ENCODE measurements around the gene RNF157.

Gene RNF157

DNA sequence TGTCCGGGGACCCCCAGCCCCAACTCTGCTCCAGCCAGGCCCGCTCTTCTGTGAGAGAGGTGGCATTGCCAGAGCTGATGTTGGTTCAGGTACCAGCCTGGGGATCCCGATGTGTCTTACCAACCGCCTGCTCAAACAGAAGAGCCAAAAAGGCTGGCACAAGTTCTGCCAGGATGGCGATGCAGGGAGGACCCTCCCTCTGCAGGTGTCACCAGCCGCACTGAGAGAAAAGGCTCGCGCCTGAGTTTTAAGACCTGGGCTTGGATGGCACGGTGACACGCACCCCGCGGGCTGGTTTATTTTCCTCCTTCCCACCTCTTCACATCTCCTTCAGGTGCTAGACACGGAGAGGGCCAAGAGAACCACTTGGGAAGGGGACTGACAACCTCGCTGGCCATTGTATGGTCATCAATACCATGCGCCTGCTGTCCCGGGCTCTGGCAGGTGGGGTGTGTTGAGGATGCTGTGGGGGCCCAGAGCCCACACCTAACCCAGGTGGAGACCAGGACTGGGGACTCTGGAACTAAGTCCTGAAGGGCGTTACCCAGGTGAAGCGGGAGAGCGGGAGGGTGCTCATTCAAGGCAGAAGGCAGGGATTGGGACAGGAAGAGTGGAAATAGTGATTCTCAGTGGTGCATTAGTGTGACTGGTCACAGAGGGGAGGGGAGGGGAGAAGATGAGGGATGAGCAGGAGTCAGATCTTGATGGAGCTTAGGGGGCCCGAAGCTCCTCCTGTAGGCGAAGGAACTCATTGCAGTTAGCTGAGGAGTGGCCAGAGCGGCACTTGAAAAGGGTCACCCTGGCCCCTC is 115.5 kb downstream of the RNF157 start:
- Histone ChIP-seq H2AFZ (ENCODE audit: low read length) (no peak overlapping the region), H3K9me3 (replicated peaks; ENCODE audit: insufficient read depth, low read length) (no peaks in the 10 kb centered on the region), H3K4me2 (ENCODE audit: low read depth, low read length) (no peak overlapping the region), H3K36me3 (replicated peaks; ENCODE audit: insufficient read depth, low read length) (no peaks in the 10 kb centered on the region), H3F3A (ENCODE audit: insufficient read depth, low read length) (no peaks in the 10 kb centered on the region), H3K9me2 (replicated peaks; ENCODE audit: insufficient read depth, low read length) (no peaks in the 10 kb centered on the region), H3K4me3 (ENCODE audit: low read length) (no peak overlapping the region), H4K20me1 (ENCODE audit: insufficient read depth, low read length) (no peaks in the 10 kb centered on the region), H3K4me1 (ENCODE audit: low read length) (no peaks in the 10 kb centered on the region), H3K79me2 (ENCODE audit: low read length) (no peaks in the 10 kb centered on the region), H3K27me3 (replicated peaks; ENCODE audit: insufficient read depth, low read length) (no peaks in the 10 kb centered on the region), H3K27ac (ENCODE audit: low read length) (no peak overlapping the region), H3K9ac (ENCODE audit: low read length) (no peak overlapping the region)
- no peak for TF ChIP-seq EZH2phosphoT487 (IDR thresholded peaks at IDR 0.05; ENCODE audit: low read length)
- TF ChIP-seq EZH2 (optimal IDR thresholded peaks at IDR 0.05; ENCODE audit: low read depth, low read length): no peak
- TF ChIP-seq, protein P1, sequence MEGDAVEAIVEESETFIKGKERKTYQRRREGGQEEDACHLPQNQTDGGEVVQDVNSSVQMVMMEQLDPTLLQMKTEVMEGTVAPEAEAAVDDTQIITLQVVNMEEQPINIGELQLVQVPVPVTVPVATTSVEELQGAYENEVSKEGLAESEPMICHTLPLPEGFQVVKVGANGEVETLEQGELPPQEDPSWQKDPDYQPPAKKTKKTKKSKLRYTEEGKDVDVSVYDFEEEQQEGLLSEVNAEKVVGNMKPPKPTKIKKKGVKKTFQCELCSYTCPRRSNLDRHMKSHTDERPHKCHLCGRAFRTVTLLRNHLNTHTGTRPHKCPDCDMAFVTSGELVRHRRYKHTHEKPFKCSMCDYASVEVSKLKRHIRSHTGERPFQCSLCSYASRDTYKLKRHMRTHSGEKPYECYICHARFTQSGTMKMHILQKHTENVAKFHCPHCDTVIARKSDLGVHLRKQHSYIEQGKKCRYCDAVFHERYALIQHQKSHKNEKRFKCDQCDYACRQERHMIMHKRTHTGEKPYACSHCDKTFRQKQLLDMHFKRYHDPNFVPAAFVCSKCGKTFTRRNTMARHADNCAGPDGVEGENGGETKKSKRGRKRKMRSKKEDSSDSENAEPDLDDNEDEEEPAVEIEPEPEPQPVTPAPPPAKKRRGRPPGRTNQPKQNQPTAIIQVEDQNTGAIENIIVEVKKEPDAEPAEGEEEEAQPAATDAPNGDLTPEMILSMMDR (IDR thresholded peaks at IDR 0.05; ENCODE audit: low read length): peak; percentile 26
- DNase-seq: no peak

DNA sequence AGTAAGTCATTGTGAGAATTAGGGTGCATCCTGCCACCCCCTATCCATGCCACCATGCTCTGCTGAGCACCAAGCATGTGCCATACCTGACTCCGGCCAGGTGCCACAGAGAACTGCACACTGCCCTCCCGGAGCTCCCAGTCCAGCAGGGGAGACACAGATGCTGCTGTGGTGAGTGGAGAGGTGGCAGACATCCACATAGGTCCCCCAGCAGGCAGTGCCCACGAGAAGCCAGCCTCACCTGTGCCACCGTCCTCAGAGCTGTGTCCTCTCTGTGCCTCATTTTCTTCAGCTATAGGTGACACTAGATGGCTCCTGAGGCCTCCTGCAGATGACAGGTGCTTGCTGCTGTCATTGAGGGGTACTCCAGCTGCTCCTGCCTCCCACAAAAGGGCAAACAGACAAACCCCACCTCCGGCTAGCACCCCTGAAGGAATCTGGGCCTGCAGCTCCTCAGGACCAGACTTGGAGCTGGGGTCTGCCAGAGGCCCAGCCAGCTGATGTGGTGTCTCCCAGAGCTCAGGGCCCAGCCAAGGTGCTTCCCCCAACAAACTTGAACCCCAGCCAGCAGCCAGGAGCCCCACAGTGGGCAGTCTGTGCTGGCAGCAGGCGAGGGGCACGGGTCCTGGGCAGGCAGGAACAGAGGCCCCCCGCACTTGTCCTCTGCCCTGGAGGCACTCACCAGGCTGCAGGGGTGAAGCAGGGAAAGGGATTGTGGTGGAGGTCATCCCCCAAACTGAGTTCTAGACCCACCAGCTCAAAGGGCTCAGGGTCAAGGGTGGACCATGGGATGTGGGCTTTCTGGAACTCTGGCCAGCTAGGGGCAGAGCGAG is 116.3 kb downstream of the RNF157 start:
- no peaks in the 10 kb centered on the region for H4K20me1 ChIP-seq (ENCODE audit: insufficient read depth, low read length)
- H3K9ac ChIP-seq (ENCODE audit: low read length): no peak overlapping the region
- no peak for DNase-seq
- no peak overlapping the region for H2AFZ ChIP-seq (ENCODE audit: low read length)
- H3K27ac ChIP-seq (ENCODE audit: low read length): no peak overlapping the region
- H3K9me2 ChIP-seq (replicated peaks; ENCODE audit: insufficient read depth, low read length): no peaks in the 10 kb centered on the region
- H3K9me3 ChIP-seq (replicated peaks; ENCODE audit: insufficient read depth, low read length): no peaks in the 10 kb centered on the region
- H3K4me2 ChIP-seq (ENCODE audit: low read depth, low read length): no peak overlapping the region
- no peaks in the 10 kb centered on the region for H3F3A ChIP-seq (ENCODE audit: insufficient read depth, low read length)
- H3K4me3 ChIP-seq (ENCODE audit: low read length): no peak overlapping the region
- H3K27me3 ChIP-seq (replicated peaks; ENCODE audit: insufficient read depth, low read length): no peaks in the 10 kb centered on the region
- H3K4me1 ChIP-seq (ENCODE audit: low read length): no peaks in the 10 kb centered on the region
- H3K79me2 ChIP-seq (ENCODE audit: low read length): no peaks in the 10 kb centered on the region
- H3K36me3 ChIP-seq (replicated peaks; ENCODE audit: insufficient read depth, low read length): no peaks in the 10 kb centered on the region
- TF ChIP-seq EZH2phosphoT487 (IDR thresholded peaks at IDR 0.05; ENCODE audit: low read length): no peak
- TF ChIP-seq EZH2 (optimal IDR thresholded peaks at IDR 0.05; ENCODE audit: low read depth, low read length): no peak
- TF ChIP-seq, protein P1 (IDR thresholded peaks at IDR 0.05; ENCODE audit: low read length): no peak

DNA sequence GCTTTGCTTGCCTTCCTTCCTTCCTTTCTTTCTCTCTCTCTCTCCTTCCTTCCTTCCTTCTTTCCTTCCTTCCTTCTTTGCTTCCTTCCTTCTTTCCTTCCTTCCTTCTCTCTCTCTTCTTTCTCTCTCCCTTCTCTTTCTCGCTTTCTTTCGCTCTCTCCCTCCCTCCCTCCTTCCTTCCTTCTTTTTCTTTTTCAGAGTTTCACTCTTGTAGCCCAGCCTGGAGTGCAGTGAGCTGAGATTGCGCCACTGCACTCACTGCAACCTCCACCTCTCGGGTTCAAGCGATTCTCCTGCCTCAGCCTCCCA is 117.1 kb downstream of the RNF157 start:
- no peaks in the 10 kb centered on the region for H4K20me1 ChIP-seq (ENCODE audit: insufficient read depth, low read length)
- no peaks in the 10 kb centered on the region for H3K9me3 ChIP-seq (replicated peaks; ENCODE audit: insufficient read depth, low read length)
- no peaks in the 10 kb centered on the region for H3K36me3 ChIP-seq (replicated peaks; ENCODE audit: insufficient read depth, low read length)
- no peaks in the 10 kb centered on the region for H3F3A ChIP-seq (ENCODE audit: insufficient read depth, low read length)
- no peaks in the 10 kb centered on the region for H3K9me2 ChIP-seq (replicated peaks; ENCODE audit: insufficient read depth, low read length)
- H2AFZ ChIP-seq (ENCODE audit: low read length): no peak overlapping the region
- no peak overlapping the region for H3K4me2 ChIP-seq (ENCODE audit: low read depth, low read length)
- TF ChIP-seq, protein P1 (IDR thresholded peaks at IDR 0.05; ENCODE audit: low read length): no peak
- TF ChIP-seq EZH2 (optimal IDR thresholded peaks at IDR 0.05; ENCODE audit: low read depth, low read length): no peak
- TF ChIP-seq EZH2phosphoT487 (IDR thresholded peaks at IDR 0.05; ENCODE audit: low read length): no peak
- no peak overlapping the region for H3K9ac ChIP-seq (ENCODE audit: low read length)
- no peak overlapping the region for H3K27ac ChIP-seq (ENCODE audit: low read length)
- H3K4me1 ChIP-seq (ENCODE audit: low read length): no peaks in the 10 kb centered on the region
- no peak for DNase-seq
- H3K79me2 ChIP-seq (ENCODE audit: low read length): no peaks in the 10 kb centered on the region
- H3K4me3 ChIP-seq (ENCODE audit: low read length): no peak overlapping the region
- no peaks in the 10 kb centered on the region for H3K27me3 ChIP-seq (replicated peaks; ENCODE audit: insufficient read depth, low read length)

Measured in MM.1S (cell line).